LNCaP clone FGC (cell line): ENCODE results near the gene CDK4.

Source experiments
- DNase-seq: peaks from one replicate; pipeline ENCODE4 v3.0.0-alpha.2; 2011; ENCODE audit warnings: low read depth
- H3K4me3 ChIP-seq: 2 replicates; pipeline ENCODE4 v1.5.1; 2011; ENCODE audit warnings: mild to moderate bottlenecking, low read depth, low read length, control low read depth
- TF ChIP-seq, protein P1 (sequence below): IDR thresholded peaks from 2 replicates; pipeline ENCODE4 v1.5.1; 2012; ENCODE audit warnings: mild to moderate bottlenecking; ENCODE audit not compliant: control insufficient read depth, insufficient read depth; ENCODE audit errors: extremely low read depth

Gene CDK4

DNA sequence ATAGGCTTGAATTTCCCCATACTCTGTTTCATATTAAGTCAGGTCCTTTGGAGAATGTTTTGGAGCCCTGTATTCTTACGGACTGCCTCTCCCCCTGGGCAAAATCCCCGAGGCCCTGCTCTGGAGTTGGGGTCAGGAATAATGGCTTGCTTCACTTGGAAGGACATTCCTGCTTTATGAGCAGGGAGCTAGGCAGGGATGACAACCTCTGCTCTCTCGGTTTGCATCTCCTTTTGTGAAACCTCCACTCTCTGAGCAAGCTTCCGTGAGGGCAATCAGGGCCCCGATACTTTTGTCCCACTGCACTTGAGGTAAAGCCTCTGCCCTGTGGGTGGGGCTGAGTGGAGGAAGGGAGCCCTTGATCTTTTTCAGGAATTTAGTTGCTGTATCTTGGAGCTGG is 38.9 kb downstream of the CDK4 start:
- H3K4me3 ChIP-seq: no peak overlapping the region
- DNase-seq: no peak
- TF ChIP-seq, protein P1, sequence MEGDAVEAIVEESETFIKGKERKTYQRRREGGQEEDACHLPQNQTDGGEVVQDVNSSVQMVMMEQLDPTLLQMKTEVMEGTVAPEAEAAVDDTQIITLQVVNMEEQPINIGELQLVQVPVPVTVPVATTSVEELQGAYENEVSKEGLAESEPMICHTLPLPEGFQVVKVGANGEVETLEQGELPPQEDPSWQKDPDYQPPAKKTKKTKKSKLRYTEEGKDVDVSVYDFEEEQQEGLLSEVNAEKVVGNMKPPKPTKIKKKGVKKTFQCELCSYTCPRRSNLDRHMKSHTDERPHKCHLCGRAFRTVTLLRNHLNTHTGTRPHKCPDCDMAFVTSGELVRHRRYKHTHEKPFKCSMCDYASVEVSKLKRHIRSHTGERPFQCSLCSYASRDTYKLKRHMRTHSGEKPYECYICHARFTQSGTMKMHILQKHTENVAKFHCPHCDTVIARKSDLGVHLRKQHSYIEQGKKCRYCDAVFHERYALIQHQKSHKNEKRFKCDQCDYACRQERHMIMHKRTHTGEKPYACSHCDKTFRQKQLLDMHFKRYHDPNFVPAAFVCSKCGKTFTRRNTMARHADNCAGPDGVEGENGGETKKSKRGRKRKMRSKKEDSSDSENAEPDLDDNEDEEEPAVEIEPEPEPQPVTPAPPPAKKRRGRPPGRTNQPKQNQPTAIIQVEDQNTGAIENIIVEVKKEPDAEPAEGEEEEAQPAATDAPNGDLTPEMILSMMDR: no peak

DNA sequence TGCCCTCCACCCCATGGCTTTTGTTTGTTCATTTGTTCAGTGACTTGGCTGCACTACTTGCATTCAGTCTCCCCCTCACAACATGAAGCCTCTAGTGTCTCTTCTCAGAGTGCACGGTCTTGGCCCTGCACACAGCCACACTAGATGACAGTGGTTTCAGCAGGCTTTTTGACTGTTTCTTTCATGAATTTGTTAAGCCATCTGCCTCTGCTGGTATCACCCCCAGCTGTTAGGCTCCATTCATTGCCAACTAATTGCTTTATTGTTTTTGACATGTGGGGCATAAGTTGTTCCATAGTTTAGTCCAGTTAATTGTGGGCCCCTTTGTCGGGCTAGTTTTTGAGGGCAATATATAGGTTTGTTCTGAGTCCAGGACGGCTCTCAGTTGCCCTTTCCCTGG is 39.4 kb downstream of the CDK4 start:
- TF ChIP-seq, protein P1: no peak
- no peak overlapping the region for H3K4me3 ChIP-seq
- no peak for DNase-seq

GRCh38 chr12:57708296-57708695 is 43.8 kb downstream of the CDK4 start:
- no peak for DNase-seq
- TF ChIP-seq, protein P1: no peak
- H3K4me3 ChIP-seq: no peak overlapping the region

- no peak overlapping the region for H3K4me3 ChIP-seq
- TF ChIP-seq, protein P1: no peak
- DNase-seq: no peak
Observed at GRCh38 chr12:57707250-57707649, 44.9 kb downstream of the CDK4 start.

- TF ChIP-seq, protein P1: no peak
- H3K4me3 ChIP-seq: no peak overlapping the region
- no peak for DNase-seq
Observed at GRCh38 chr12:57700317-57700716, 51.8 kb downstream of the CDK4 start.

DNA sequence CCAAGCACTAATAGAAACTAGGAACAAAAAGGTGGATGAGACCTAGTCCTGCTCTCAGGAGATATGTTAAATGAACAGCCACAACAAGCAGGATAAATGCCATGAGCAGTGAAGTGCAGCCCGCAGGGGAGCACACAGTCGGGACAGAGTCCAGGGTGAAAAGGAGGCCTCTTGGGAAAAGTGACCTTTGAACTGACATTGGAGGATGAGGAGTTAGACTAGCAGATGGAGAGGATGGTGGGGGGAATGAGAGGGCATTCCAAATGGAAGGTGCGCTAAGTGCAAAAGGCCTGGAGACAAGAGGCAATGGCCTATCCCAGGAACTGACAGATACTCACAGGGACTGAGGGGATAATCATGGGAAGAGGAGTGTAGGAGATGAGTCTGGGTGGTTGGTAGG is 53.7 kb downstream of the CDK4 start:
- H3K4me3 ChIP-seq: no peak overlapping the region
- TF ChIP-seq, protein P1: no peak
- DNase-seq: no peak
